Gastroesophageal sphincter (tissue), 3 donors: ENCODE results near the gene GADD45G.
A peak's percentile ranks its signal among the peaks of the same experiment; 100 is the strongest.

Experiments
- CTCF ChIP-seq, 4 experiments: fragments of 200-600 bp in 2 of 4; fragments of 450-650 bp in 2 of 4; sonication (generic) in 1 of 4; IDR thresholded peaks; one replicate each; pipeline ENCODE4 v1.5.1; 2017 to 2019; ENCODE audit warnings: antibody characterized with exemption in 4 of 4, mild to moderate bottlenecking in 2 of 4, moderate library complexity in 2 of 4
- EP300 ChIP-seq: sonication (generic); formaldehyde crosslinking; IDR thresholded peaks from one replicate; pipeline ENCODE4 v1.6.1; 2017; ENCODE audit warnings: antibody characterized with exemption, mild to moderate bottlenecking
- POLR2A ChIP-seq, 2 donors: fragments of 450-650 bp; IDR thresholded peaks; one replicate each; pipeline ENCODE4 v1.6.1; 2017; ENCODE audit warnings: antibody characterized with exemption in 2 of 2, mild to moderate bottlenecking in 2 of 2, moderate library complexity in 1 of 2
- POLR2AphosphoS5 ChIP-seq: sonication (generic); formaldehyde crosslinking; IDR thresholded peaks from one replicate; pipeline ENCODE4 v1.6.1; 2017; ENCODE audit warnings: antibody characterized with exemption

- TF ChIP-seq CTCF (IDR thresholded peaks at IDR 0.05) (peak in 1 of 4 experiments; percentile 17), POLR2A (IDR thresholded peaks at IDR 0.05) (no peak), EP300 (no peak), POLR2AphosphoS5 (no peak)
Measured at GRCh38 chr9:89619019-89619418, 14.2 kb downstream of the GADD45G start.
